Vagina (tissue), 2 donors: ENCODE results near the gene CDK6.

ENCODE experiments used
- POLR2AphosphoS5 ChIP-seq, 2 donors: sonication (generic); formaldehyde crosslinking; IDR thresholded peaks; one replicate each; pipeline ENCODE4 v1.9.0; 2017; ENCODE audit warnings: antibody characterized with exemption in 2 of 2, mild to moderate bottlenecking in 2 of 2, low read depth in 1 of 2; ENCODE audit not compliant: insufficient read depth in 1 of 2
- TF ChIP-seq, protein P1 (sequence below), 3 experiments: fragments of 450-650 bp in 2 of 3; fragments of 200-600 bp in 1 of 3; sonication (generic) in 1 of 3; IDR thresholded peaks; one replicate each; pipeline ENCODE4 v1.5.1; 2017 to 2019; ENCODE audit warnings: antibody characterized with exemption in 3 of 3, mild to moderate bottlenecking in 2 of 3, moderate library complexity in 2 of 3

DNA sequence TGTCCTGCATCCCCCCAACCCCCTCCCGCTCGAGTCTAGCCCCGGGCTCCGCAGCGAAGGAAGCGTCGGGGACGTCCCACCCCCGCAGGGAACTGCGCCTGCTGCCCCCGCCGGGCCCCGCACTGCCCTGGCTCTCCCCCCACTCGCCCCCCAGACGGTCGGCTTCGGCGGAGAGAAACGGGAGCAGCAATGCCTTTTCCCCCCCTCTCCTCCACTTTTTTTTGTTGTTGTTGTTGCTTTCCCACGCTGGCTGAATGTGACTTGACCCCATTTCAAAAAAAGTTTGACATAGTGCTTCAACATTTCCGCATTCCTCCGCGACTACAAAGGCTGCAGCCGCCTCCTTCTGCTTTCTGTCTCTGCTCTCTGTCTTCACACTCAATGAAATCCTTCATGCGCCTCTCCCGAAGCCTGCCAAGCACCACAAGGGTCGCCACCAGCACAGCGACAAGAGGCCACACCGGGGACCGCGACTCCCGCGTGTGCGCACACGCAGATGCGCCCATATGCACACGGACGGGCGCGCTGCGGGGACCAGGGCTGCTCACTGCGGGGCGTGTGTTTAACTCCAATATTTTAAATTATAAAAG is 1.0 kb downstream of the CDK6 start:
- TF ChIP-seq, protein P1, sequence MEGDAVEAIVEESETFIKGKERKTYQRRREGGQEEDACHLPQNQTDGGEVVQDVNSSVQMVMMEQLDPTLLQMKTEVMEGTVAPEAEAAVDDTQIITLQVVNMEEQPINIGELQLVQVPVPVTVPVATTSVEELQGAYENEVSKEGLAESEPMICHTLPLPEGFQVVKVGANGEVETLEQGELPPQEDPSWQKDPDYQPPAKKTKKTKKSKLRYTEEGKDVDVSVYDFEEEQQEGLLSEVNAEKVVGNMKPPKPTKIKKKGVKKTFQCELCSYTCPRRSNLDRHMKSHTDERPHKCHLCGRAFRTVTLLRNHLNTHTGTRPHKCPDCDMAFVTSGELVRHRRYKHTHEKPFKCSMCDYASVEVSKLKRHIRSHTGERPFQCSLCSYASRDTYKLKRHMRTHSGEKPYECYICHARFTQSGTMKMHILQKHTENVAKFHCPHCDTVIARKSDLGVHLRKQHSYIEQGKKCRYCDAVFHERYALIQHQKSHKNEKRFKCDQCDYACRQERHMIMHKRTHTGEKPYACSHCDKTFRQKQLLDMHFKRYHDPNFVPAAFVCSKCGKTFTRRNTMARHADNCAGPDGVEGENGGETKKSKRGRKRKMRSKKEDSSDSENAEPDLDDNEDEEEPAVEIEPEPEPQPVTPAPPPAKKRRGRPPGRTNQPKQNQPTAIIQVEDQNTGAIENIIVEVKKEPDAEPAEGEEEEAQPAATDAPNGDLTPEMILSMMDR (IDR thresholded peaks at IDR 0.05), result no peak
- TF ChIP-seq POLR2AphosphoS5 (IDR thresholded peaks at IDR 0.05; ENCODE audit: insufficient read depth in 1 of 2, low read depth in 1 of 2), result peak in 1 of 2 donors; percentile 56
